ENCODE results near the gene DCDC2C.

DNA sequence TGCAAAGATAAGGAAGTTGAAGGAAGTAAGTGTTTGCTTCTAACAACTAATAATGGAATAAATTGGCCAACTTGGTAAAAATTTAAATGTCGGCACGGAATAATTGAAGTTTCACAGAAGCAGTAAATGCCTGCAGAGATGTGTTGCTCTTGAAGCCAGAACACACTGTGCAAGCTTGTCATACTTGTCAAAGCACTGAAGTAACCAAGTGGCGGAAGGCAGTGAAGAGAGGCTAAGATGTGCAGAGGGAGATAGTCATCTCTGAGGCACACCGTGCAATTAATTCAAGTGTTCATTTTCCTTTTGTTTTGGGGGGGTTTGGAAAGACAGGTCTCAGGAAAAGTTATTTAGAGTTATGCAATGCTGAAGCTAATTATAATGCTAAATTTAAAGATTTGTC, 5.2 kb downstream of the DCDC2C start:
- TF ChIP-seq CTCF (IDR thresholded peaks at IDR 0.05; ENCODE audit: low read depth, low read length): no peak
- no peak for TF ChIP-seq EZH2phosphoT487 (IDR thresholded peaks at IDR 0.05; ENCODE audit: low read depth)
